ENCODE results near the gene TMEM45A. TPM values are rescaled to one million over a fixed set of nuclear protein-coding genes. Genes with fewer than 3 reads are reported as not detected.
A peak's percentile ranks its signal among the peaks of the same experiment; 100 is the strongest.
"Not testable (repeated sequence)": the region's sequence is repeated elsewhere in the genome, so short reads cannot be mapped to it uniquely, and the experiment has no call there.

TMEM45A gene
- total and polyA plus RNA-seq, 2 experiments from 2014 or later, result 87.7 to 133 TPM

GRCh38 chr3:100536093-100536492, 43.7 kb downstream of the TMEM45A start:
- in situ Hi-C loops (cut with MboI), result no loop called here

GRCh38 chr3:100537646-100538338, 45.4 kb downstream of the TMEM45A start:
- TF ChIP-seq EZH2phosphoT487 (IDR thresholded peaks at IDR 0.05; ENCODE audit: insufficient read depth, low read depth) (no peak), EZH2 (IDR thresholded peaks at IDR 0.05; ENCODE audit: insufficient read depth, poor library complexity, severe bottlenecking) (no peak)
- H3K27me3 ChIP-seq (replicated peaks; ENCODE audit: insufficient read depth), result no peaks in the 10 kb centered on the region
- H3K9ac ChIP-seq, result no peak overlapping the region
- no peak overlapping the region for H2AFZ ChIP-seq
- no peak overlapping the region for H3K4me2 ChIP-seq (ENCODE audit: unreplicated experiment)
- H3K4me1 ChIP-seq (ENCODE audit: insufficient read depth), result peaks cover 40% of the 10 kb centered on the region
- H3F3A ChIP-seq (ENCODE audit: insufficient read depth), result peaks cover 22% of the 10 kb centered on the region
- H3K9me3 ChIP-seq (ENCODE audit: low read depth), result no peaks in the 10 kb centered on the region
- 88% methylated on average over 5 of the region's 5 CpGs for WGBS, 2 experiments (ENCODE audit: low coverage in 1 of 2, low lambda C conversion rate in 2 of 2, missing lambda C conversion rate in 2 of 2)
- no peaks in the 10 kb centered on the region for H3K9me2 ChIP-seq (ENCODE audit: insufficient read depth)
- H3K4me3 ChIP-seq, result no peak overlapping the region
- peaks cover 11% of the 10 kb centered on the region for H3K79me2 ChIP-seq (ENCODE audit: insufficient read depth)
- in situ Hi-C loops (cut with MboI), result no loop called here
- no peak overlapping the region for H3K27ac ChIP-seq
- no peak for DNase-seq
- H4K20me1 ChIP-seq (ENCODE audit: insufficient read depth), result no peaks in the 10 kb centered on the region
- H3K36me3 ChIP-seq (ENCODE audit: low read depth), result no peaks in the 10 kb centered on the region; the same call in 1 of the 2 replicates

More at GRCh38 chr3:100536093-100536492, 43.7 kb downstream of the TMEM45A start:
- no peak overlapping the region for H3K4me3 ChIP-seq
- H3K27ac ChIP-seq, result no peak overlapping the region
- H2AFZ ChIP-seq, result no peak overlapping the region
- DNase-seq, result peak; percentile 42
- H3K9me3 ChIP-seq (ENCODE audit: low read depth), result no peaks in the 10 kb centered on the region
- no peaks in the 10 kb centered on the region for H3K9me2 ChIP-seq (ENCODE audit: insufficient read depth)
- H3K79me2 ChIP-seq (ENCODE audit: insufficient read depth), result peaks cover 2% of the 10 kb centered on the region; the same call in 1 of the 2 replicates
- peaks cover 26% of the 10 kb centered on the region for H3F3A ChIP-seq (ENCODE audit: insufficient read depth)
- H4K20me1 ChIP-seq (ENCODE audit: insufficient read depth), result no peaks in the 10 kb centered on the region
- peak overlapping the region; percentile 3 for H3K4me2 ChIP-seq (ENCODE audit: unreplicated experiment)
- no peaks in the 10 kb centered on the region for H3K27me3 ChIP-seq (replicated peaks; ENCODE audit: insufficient read depth)
- 95 to 100% methylated on average over 2 of the region's 2 CpGs for WGBS, 2 experiments (ENCODE audit: low coverage in 1 of 2, low lambda C conversion rate in 2 of 2, missing lambda C conversion rate in 2 of 2)
- TF ChIP-seq EZH2 (IDR thresholded peaks at IDR 0.05; ENCODE audit: insufficient read depth, poor library complexity, severe bottlenecking) (no peak), EZH2phosphoT487 (IDR thresholded peaks at IDR 0.05; ENCODE audit: insufficient read depth, low read depth) (no peak)
- H3K36me3 ChIP-seq (ENCODE audit: low read depth), result no peaks in the 10 kb centered on the region
- H3K9ac ChIP-seq, result no peak overlapping the region
- peaks cover 45% of the 10 kb centered on the region for H3K4me1 ChIP-seq (ENCODE audit: insufficient read depth)

- H3K4me3 ChIP-seq, result no peak overlapping the region
- peaks cover 15% of the 10 kb centered on the region for H3K79me2 ChIP-seq (ENCODE audit: insufficient read depth)
- H3K27me3 ChIP-seq (replicated peaks; ENCODE audit: insufficient read depth), result no peaks in the 10 kb centered on the region
- no peak for TF ChIP-seq EZH2 (IDR thresholded peaks at IDR 0.05; ENCODE audit: insufficient read depth, poor library complexity, severe bottlenecking)
- no peak for TF ChIP-seq EZH2phosphoT487 (IDR thresholded peaks at IDR 0.05; ENCODE audit: insufficient read depth, low read depth)
- peaks cover 35% of the 10 kb centered on the region for H3K4me1 ChIP-seq (ENCODE audit: insufficient read depth)
- no peaks in the 10 kb centered on the region for H3K9me3 ChIP-seq (ENCODE audit: low read depth)
- H4K20me1 ChIP-seq (ENCODE audit: insufficient read depth), result no peaks in the 10 kb centered on the region
- no peak overlapping the region for H3K4me2 ChIP-seq (ENCODE audit: unreplicated experiment)
- no peak overlapping the region for H3K27ac ChIP-seq
- WGBS, 2 experiments (ENCODE audit: low coverage in 1 of 2, low lambda C conversion rate in 2 of 2, missing lambda C conversion rate in 2 of 2), result 20 to 21% methylated on average over 1 of the region's 1 CpG
- in situ Hi-C loops (cut with MboI), result no loop called here
- H3K36me3 ChIP-seq (ENCODE audit: low read depth), result no peaks in the 10 kb centered on the region; the same call in 1 of the 2 replicates
- peak; percentile 47 for DNase-seq
- H3K9ac ChIP-seq, result no peak overlapping the region
- no peak overlapping the region for H2AFZ ChIP-seq
- no peaks in the 10 kb centered on the region for H3K9me2 ChIP-seq (ENCODE audit: insufficient read depth)
- H3F3A ChIP-seq (ENCODE audit: insufficient read depth), result peaks cover 21% of the 10 kb centered on the region
Observed at GRCh38 chr3:100538339-100538706, 45.9 kb downstream of the TMEM45A start.

- H3K4me3 ChIP-seq, result no peak overlapping the region
- 98 to 100% methylated on average over 2 of the region's 2 CpGs for WGBS, 2 experiments (ENCODE audit: low coverage in 1 of 2, low lambda C conversion rate in 2 of 2, missing lambda C conversion rate in 2 of 2)
- no peak for TF ChIP-seq EZH2phosphoT487 (IDR thresholded peaks at IDR 0.05; ENCODE audit: insufficient read depth, low read depth)
- no peak for TF ChIP-seq EZH2 (IDR thresholded peaks at IDR 0.05; ENCODE audit: insufficient read depth, poor library complexity, severe bottlenecking)
- H4K20me1 ChIP-seq (ENCODE audit: insufficient read depth), result no peaks in the 10 kb centered on the region
- peaks cover 32% of the 10 kb centered on the region for H3K79me2 ChIP-seq (ENCODE audit: insufficient read depth)
- H3K9me2 ChIP-seq (ENCODE audit: insufficient read depth), result no peaks in the 10 kb centered on the region
- no peak overlapping the region for H3K4me2 ChIP-seq (ENCODE audit: unreplicated experiment)
- in situ Hi-C loops (cut with MboI), result no loop called here
- peaks cover 11% of the 10 kb centered on the region for H3K4me1 ChIP-seq (ENCODE audit: insufficient read depth)
- no peak for DNase-seq
- no peak overlapping the region for H3K9ac ChIP-seq
- no peaks in the 10 kb centered on the region for H3F3A ChIP-seq (ENCODE audit: insufficient read depth)
- no peak overlapping the region for H3K27ac ChIP-seq
- no peaks in the 10 kb centered on the region for H3K9me3 ChIP-seq (ENCODE audit: low read depth)
- H3K27me3 ChIP-seq (replicated peaks; ENCODE audit: insufficient read depth), result no peaks in the 10 kb centered on the region
- no peak overlapping the region for H2AFZ ChIP-seq
- no peaks in the 10 kb centered on the region; the same call in 1 of the 2 replicates for H3K36me3 ChIP-seq (ENCODE audit: low read depth)
Observed at GRCh38 chr3:100540791-100541334, 48.4 kb downstream of the TMEM45A start.

- H3K4me2 ChIP-seq (ENCODE audit: unreplicated experiment); H2AFZ ChIP-seq; H3K4me1 ChIP-seq (ENCODE audit: insufficient read depth); H3K9me3 ChIP-seq (ENCODE audit: low read depth); H3K4me3 ChIP-seq; DNase-seq; H3F3A ChIP-seq (ENCODE audit: insufficient read depth); H3K9ac ChIP-seq; H4K20me1 ChIP-seq (ENCODE audit: insufficient read depth); H3K27me3 ChIP-seq (replicated peaks; ENCODE audit: insufficient read depth); H3K36me3 ChIP-seq (ENCODE audit: low read depth); in situ Hi-C loops (cut with MboI); H3K27ac ChIP-seq; H3K9me2 ChIP-seq (ENCODE audit: insufficient read depth): not testable (repeated sequence)
- 91 to 96% methylated on average over 3 of the region's 3 CpGs for WGBS, 2 experiments (ENCODE audit: low coverage in 1 of 2, low lambda C conversion rate in 2 of 2, missing lambda C conversion rate in 2 of 2)
- H3K79me2 ChIP-seq (ENCODE audit: insufficient read depth), result peaks cover 32% of the 10 kb centered on the region
Observed at GRCh38 chr3:100541428-100541827, 49.0 kb downstream of the TMEM45A start.
